Esophagus muscularis mucosa (tissue), 4 donors: ENCODE results near the gene GATAD2B. TPM values are rescaled to one million over a fixed set of nuclear protein-coding genes. Genes with fewer than 3 reads are reported as not detected.

Experiments
- DNase-seq: peaks from one replicate; pipeline ENCODE4 v3.0.0-alpha.2; 2017; ENCODE audit errors: extremely low spot score
- H3K27ac ChIP-seq, 4 donors: fragments of 200-600 bp; sonication (generic); replicated peaks in 1 of 4; 1 replicate in 3 of 4; 2 replicates in 1 of 4; pipeline ENCODE4 v1.5.1; 2016 to 2019; ENCODE audit warnings: mild to moderate bottlenecking in 1 of 4
- H3K27me3 ChIP-seq, 4 donors: fragments of 200-600 bp; sonication (generic); one replicate each; pipeline versions ENCODE4 v1.5.1 to v1.6.0; 2016 to 2019
- H3K36me3 ChIP-seq, 4 donors: fragments of 200-600 bp; sonication (generic); one replicate each; pipeline ENCODE4 v1.5.1; 2016 to 2019
- H3K4me1 ChIP-seq, 4 donors: fragments of 200-600 bp; sonication (generic); one replicate each; pipeline ENCODE4 v1.5.1; 2016 to 2019
- H3K4me3 ChIP-seq, 4 donors: fragments of 200-600 bp; sonication (generic); 1 replicate in 2 of 4; 2 replicates in 2 of 4; pipeline ENCODE4 v1.5.1; 2016 to 2019; ENCODE audit warnings: mild to moderate bottlenecking in 4 of 4, moderate library complexity in 1 of 4
- H3K9me3 ChIP-seq, 4 donors: fragments of 200-600 bp; sonication (generic); 1 replicate in 3 of 4; 2 replicates in 1 of 4; pipeline ENCODE4 v1.5.1; 2016 to 2019
- EP300 ChIP-seq: sonication (generic); formaldehyde crosslinking; IDR thresholded peaks from one replicate; pipeline ENCODE4 v1.6.1; 2017; ENCODE audit warnings: antibody characterized with exemption
- POLR2A ChIP-seq: fragments of 450-650 bp; IDR thresholded peaks from one replicate; pipeline ENCODE4 v1.6.1; 2017; ENCODE audit warnings: antibody characterized with exemption, moderate library complexity, mild to moderate bottlenecking, low read depth
- POLR2AphosphoS5 ChIP-seq, 2 donors: sonication (generic); formaldehyde crosslinking; IDR thresholded peaks; one replicate each; pipeline ENCODE4 v1.6.1; 2017; ENCODE audit warnings: antibody characterized with exemption in 2 of 2
- WGBS: methylation state at CpG from one replicate; pipeline ENCODE4 v1.1.5; 2018; 5-methylcytosine and 5-hydroxymethylcytosine counted together
- intact Hi-C: fragments of 100-400 bp; cut with DNase I; formaldehyde crosslinking; loops from one replicate; pipeline ENCODE4 v1.15.1; 2023
- total RNA-seq, 4 donors: library from RNA; depleted of rRNA; stranded (reverse); fragments of >200 nt; gene quantifications; one replicate each; pipeline versions ENCODE4 v1.1.0 to v1.2.1, GENCODE V29; 2016
- TF ChIP-seq, protein P1 (sequence below), 3 experiments: fragments of 200-600 bp in 2 of 3; fragments of 450-650 bp in 1 of 3; sonication (generic) in 2 of 3; IDR thresholded peaks; one replicate each; pipeline ENCODE4 v1.5.1; 2017 to 2019; ENCODE audit warnings: antibody characterized with exemption in 3 of 3, mild to moderate bottlenecking in 2 of 3, moderate library complexity in 1 of 3

Gene GATAD2B
- total RNA-seq, 4 donors from 2014 or later: 21.9 to 30.5 (median 26.4) TPM

DNA sequence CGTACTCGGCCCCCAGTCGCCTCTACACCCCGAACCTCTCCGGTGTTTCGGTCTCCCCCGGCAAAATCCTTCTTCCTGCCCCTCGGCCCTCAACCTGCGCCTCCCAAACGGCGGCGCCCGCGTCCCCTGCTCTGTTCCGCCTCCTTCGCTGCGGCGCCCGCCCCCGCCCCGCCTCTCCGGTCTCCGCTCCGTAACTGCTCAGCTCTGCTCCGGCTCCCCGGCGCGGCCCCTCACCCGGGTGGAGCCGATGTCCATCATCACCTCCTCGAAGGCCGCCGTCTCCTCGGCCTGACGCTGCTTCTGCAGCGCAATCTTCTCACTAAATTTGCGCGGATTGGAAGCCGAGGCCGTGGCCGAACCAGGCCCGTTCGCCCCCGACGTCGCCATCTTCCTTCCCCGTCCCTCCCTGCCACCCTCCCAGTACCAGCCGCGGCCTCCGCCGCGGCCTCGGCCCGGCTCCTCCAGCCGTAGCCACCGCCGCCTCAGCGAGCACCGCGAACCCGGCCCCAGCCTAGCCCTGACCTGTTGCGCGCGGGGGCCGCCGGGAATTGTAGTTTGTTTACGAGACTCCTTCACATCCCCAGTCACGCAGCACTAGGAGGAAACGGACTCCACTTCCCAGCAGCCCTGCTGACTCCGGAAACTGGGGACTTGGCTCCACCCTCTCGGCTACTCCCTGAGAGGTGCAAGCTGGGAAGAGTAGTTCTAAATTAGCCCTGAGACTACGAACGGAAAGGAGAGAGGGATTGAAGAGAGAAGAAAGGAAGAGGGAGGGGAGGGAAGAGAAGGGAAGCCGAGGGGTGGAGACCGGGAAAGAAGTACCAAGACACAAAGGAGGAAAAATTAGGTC, 35.6 kb upstream of the GATAD2B start, which contains the start of gene CRTC2:
CRTC2 (minus strand) TSS at position 502 of the 850 bp plus-strand sequence; CDS start at position 387, 115 bp downstream.
- H3K27ac ChIP-seq: peak within 1 kb of the TSS; percentile 91 to 96 (median 95)
- peaks cover 56 to 84% (median 71%) of the 10 kb centered on the region in 4 donors for H3K4me1 ChIP-seq
- peak; percentile 89 to 92 for TF ChIP-seq POLR2AphosphoS5 (IDR thresholded peaks at IDR 0.05)
- TF ChIP-seq, protein P1, sequence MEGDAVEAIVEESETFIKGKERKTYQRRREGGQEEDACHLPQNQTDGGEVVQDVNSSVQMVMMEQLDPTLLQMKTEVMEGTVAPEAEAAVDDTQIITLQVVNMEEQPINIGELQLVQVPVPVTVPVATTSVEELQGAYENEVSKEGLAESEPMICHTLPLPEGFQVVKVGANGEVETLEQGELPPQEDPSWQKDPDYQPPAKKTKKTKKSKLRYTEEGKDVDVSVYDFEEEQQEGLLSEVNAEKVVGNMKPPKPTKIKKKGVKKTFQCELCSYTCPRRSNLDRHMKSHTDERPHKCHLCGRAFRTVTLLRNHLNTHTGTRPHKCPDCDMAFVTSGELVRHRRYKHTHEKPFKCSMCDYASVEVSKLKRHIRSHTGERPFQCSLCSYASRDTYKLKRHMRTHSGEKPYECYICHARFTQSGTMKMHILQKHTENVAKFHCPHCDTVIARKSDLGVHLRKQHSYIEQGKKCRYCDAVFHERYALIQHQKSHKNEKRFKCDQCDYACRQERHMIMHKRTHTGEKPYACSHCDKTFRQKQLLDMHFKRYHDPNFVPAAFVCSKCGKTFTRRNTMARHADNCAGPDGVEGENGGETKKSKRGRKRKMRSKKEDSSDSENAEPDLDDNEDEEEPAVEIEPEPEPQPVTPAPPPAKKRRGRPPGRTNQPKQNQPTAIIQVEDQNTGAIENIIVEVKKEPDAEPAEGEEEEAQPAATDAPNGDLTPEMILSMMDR (IDR thresholded peaks at IDR 0.05): no peak
- peak; percentile 53 for TF ChIP-seq POLR2A
- TF ChIP-seq EP300: no peak
- H3K36me3 ChIP-seq: peaks cover 5 to 37% (median 35%) of the 10 kb centered on the region in 4 donors
- no peaks in the 10 kb centered on the region for H3K9me3 ChIP-seq
- WGBS: under 1% methylated on average over 49 of the region's 75 CpGs
- H3K27me3 ChIP-seq: no peaks in the 10 kb centered on the region
- peak; percentile 100 for DNase-seq
- H3K4me3 ChIP-seq: peak within 1 kb of the TSS; percentile 80 to 95 (median 91)
- intact Hi-C loops: no loop called here

DNA sequence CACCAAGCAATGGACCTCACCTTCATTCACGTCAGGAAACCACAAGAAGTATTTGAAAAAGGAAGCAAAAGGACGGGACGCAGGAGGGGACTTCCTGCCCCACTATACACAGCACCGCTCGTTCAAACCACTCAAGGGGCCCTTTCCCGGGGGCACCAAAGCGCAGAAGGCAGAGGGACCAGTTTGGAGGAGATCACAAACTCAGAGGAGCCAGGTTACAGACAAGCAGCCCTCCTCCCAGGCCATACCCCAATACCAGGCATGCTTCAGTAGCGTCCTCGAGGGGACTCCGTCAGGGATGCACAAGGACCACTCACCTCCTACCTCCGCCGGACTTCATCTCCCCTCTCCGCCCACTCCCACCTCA, 35.0 kb upstream of the GATAD2B start:
- under 1% methylated on average over 13 of the region's 13 CpGs for WGBS
- TF ChIP-seq POLR2A (no peak), EP300 (no peak), POLR2AphosphoS5 (IDR thresholded peaks at IDR 0.05) (no peak)
- TF ChIP-seq, protein P1 (IDR thresholded peaks at IDR 0.05): no peak
- no peak for DNase-seq
- peak overlapping the region; percentile 80 to 95 (median 91) for H3K4me3 ChIP-seq
- peaks cover 9 to 43% (median 41%) of the 10 kb centered on the region in 4 donors for H3K36me3 ChIP-seq
- H3K27ac ChIP-seq: peak overlapping the region; percentile 91 to 96 (median 95)
- intact Hi-C loops: no loop called here
- H3K9me3 ChIP-seq: no peaks in the 10 kb centered on the region
- H3K4me1 ChIP-seq: peaks cover 54 to 84% (median 70%) of the 10 kb centered on the region in 4 donors
- H3K27me3 ChIP-seq: no peaks in the 10 kb centered on the region

DNA sequence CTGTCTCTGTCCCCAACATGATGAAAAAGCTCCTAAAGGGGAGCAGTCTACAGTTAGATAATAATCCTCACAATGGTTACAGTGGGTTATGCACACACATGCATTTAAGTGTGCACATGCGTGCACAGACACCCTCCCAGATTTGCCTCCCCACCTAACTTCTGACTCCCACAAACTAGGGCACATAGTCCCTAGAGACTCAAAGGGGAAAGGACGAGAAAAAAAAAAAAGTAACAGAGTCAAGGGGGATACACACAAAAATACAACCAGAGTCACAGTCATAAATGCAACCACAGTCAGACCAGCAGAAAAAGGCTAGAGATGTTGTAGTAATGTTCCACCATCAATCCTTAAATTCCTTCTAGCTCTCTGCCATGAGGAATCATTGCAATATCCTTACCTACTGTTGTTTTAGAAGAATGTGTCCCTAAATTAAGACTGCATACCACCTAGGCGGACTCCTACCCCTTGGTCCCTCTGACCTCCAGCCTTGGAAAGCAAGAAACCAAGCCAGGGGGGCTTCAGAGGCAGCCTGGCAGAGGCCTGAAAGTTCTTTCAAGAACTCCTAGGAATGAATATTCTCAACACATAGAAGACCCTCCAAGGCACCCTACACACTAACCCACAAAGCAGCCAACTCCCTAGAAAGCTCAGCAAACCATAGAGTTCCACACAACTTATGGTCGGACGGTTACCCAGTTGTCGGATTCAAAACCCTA, 34.4 kb upstream of the GATAD2B start:
- TF ChIP-seq EP300 (no peak), POLR2A (no peak), POLR2AphosphoS5 (IDR thresholded peaks at IDR 0.05) (no peak)
- TF ChIP-seq, protein P1 (IDR thresholded peaks at IDR 0.05): no peak
- H3K27me3 ChIP-seq: no peaks in the 10 kb centered on the region
- 27% methylated on average over 6 of the region's 6 CpGs for WGBS
- peaks cover 15 to 49% (median 46%) of the 10 kb centered on the region in 4 donors for H3K36me3 ChIP-seq
- H3K4me1 ChIP-seq: peaks cover 49 to 78% (median 65%) of the 10 kb centered on the region in 4 donors
- H3K4me3 ChIP-seq: peak overlapping the region; percentile 80 to 95 (median 91)
- intact Hi-C loops: no loop called here
- H3K27ac ChIP-seq: peak overlapping the region; percentile 91 to 96 (median 95)
- no peaks in the 10 kb centered on the region for H3K9me3 ChIP-seq
- DNase-seq: no peak

DNA sequence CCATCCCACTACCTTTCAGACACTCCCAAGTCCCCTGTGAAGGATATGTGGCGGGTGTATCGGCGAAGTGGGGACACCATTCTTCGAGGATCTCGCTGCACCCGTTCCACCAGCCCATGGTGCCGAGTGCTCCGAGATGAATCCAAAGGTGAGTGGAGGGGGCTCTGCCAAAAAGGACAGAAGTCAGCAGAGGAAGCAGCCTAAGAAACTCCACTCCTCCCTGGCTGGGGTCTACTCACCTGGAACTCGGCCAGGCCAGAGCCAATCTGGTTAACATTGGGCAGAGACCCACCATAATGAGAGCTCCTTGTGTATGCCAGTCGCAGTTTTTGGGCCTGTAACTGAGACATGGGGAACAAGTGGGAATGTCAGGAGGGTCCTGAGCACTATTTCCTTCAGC, 32.1 kb upstream of the GATAD2B start:
- TF ChIP-seq POLR2A (no peak), POLR2AphosphoS5 (IDR thresholded peaks at IDR 0.05) (no peak), EP300 (no peak)
- TF ChIP-seq, protein P1 (IDR thresholded peaks at IDR 0.05): no peak
- no peak overlapping the region for H3K4me3 ChIP-seq
- intact Hi-C loops: no loop called here
- WGBS: 93% methylated on average over 10 of the region's 10 CpGs
- DNase-seq: no peak
- peaks cover 33 to 59% (median 51%) of the 10 kb centered on the region in 4 donors for H3K4me1 ChIP-seq
- H3K9me3 ChIP-seq: no peaks in the 10 kb centered on the region
- no peak overlapping the region for H3K27ac ChIP-seq
- no peaks in the 10 kb centered on the region for H3K27me3 ChIP-seq
- H3K36me3 ChIP-seq: peaks cover 38 to 56% (median 54%) of the 10 kb centered on the region in 4 donors
